ENCODE results near the gene PTPRD. TPM values are rescaled to one million over a fixed set of nuclear protein-coding genes. Genes with fewer than 3 reads are reported as not detected.
"Not testable (repeated sequence)": the region's sequence is repeated elsewhere in the genome, so short reads cannot be mapped to it uniquely, and the experiment has no call there.

The PTPRD gene
- total RNA-seq, 1 experiment from 2014 or later = 4.5 TPM

- DNase-seq (ENCODE audit: low read depth) = no peak
Measured at GRCh38 chr9:9970514-9970913, 642.3 kb downstream of the PTPRD start.

- DNase-seq (ENCODE audit: low read depth) = no peak
Measured at GRCh38 chr9:9963841-9964240, 649.0 kb downstream of the PTPRD start.

GRCh38 chr9:9961934-9962333, 650.9 kb downstream of the PTPRD start:
- DNase-seq (ENCODE audit: low read depth) = no peak

GRCh38 chr9:9961487-9961886, 651.3 kb downstream of the PTPRD start:
- no peak for DNase-seq (ENCODE audit: low read depth)

GRCh38 chr9:9951556-9952160, 661.1 kb downstream of the PTPRD start:
- no peak for DNase-seq (ENCODE audit: low read depth)

- DNase-seq (ENCODE audit: low read depth) = no peak
Measured at GRCh38 chr9:9950813-9951212, 662.0 kb downstream of the PTPRD start.

- DNase-seq (ENCODE audit: low read depth) = no peak
Measured at GRCh38 chr9:9949978-9950377, 662.8 kb downstream of the PTPRD start.

GRCh38 chr9:9949368-9949767, 663.4 kb downstream of the PTPRD start:
- no peak for DNase-seq (ENCODE audit: low read depth)

- no peak for DNase-seq (ENCODE audit: low read depth)
Measured at GRCh38 chr9:9945966-9946365, 666.8 kb downstream of the PTPRD start.

GRCh38 chr9:9942764-9943424, 669.9 kb downstream of the PTPRD start:
- DNase-seq (ENCODE audit: low read depth) = peak; percentile 62

GRCh38 chr9:9938432-9938831, 674.4 kb downstream of the PTPRD start:
- no peak for DNase-seq (ENCODE audit: low read depth)

- not testable (repeated sequence) for DNase-seq (ENCODE audit: low read depth)
Measured at GRCh38 chr9:9931464-9931863, 681.3 kb downstream of the PTPRD start.

GRCh38 chr9:9924376-9924775, 688.4 kb downstream of the PTPRD start:
- DNase-seq (ENCODE audit: low read depth) = no peak

- DNase-seq (ENCODE audit: low read depth) = no peak
Measured at GRCh38 chr9:9921805-9922204, 691.0 kb downstream of the PTPRD start.

- no peak for DNase-seq (ENCODE audit: low read depth)
Measured at GRCh38 chr9:9920425-9921060, 692.3 kb downstream of the PTPRD start.

- no peak for DNase-seq (ENCODE audit: low read depth)
Measured at GRCh38 chr9:9919174-9919775, 693.5 kb downstream of the PTPRD start.

GRCh38 chr9:9917400-9917799, 695.4 kb downstream of the PTPRD start:
- DNase-seq (ENCODE audit: low read depth) = no peak

GRCh38 chr9:9914174-9914573, 698.6 kb downstream of the PTPRD start:
- no peak for DNase-seq (ENCODE audit: low read depth)

- DNase-seq (ENCODE audit: low read depth) = no peak
Measured at GRCh38 chr9:9913276-9913832, 699.4 kb downstream of the PTPRD start.

- DNase-seq (ENCODE audit: low read depth) = no peak
Measured at GRCh38 chr9:9912459-9912858, 700.3 kb downstream of the PTPRD start.

GRCh38 chr9:9905736-9906135, 707.1 kb downstream of the PTPRD start:
- no peak for DNase-seq (ENCODE audit: low read depth)

GRCh38 chr9:9904041-9904440, 708.8 kb downstream of the PTPRD start:
- DNase-seq (ENCODE audit: low read depth) = no peak

- no peak for DNase-seq (ENCODE audit: low read depth)
Measured at GRCh38 chr9:9901624-9902023, 711.2 kb downstream of the PTPRD start.
